Measurements from ENCODE around the gene ORC6. TPM values are rescaled to one million over a fixed set of nuclear protein-coding genes. Genes with fewer than 3 reads are reported as not detected.

The ORC6 gene
- total RNA-seq, 1 experiment from 2014 or later: 95.0 TPM

DNA sequence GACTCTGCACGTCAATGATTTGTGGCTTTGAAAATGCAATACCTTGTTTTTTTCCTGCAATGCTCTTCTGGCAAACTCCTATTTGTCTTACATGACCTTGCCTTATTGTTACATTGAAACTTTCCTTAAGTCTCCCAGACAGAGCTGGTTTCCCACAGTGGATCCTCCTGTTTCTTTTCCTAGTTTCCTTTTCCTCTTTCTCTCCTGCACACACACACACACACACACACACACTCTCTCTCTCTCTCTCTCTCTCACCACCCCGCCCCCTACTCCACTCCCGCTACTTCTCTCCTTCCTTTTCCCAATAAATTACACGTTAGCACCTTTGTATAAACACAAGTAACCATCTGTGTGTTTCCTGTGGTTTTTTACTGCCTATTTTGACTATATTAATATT, 2.3 kb downstream of the ORC6 start:
- Mint-ChIP-seq H3K27ac (peak overlapping the region in 2 of 3 experiments; percentile 15 to 21; a peak in 3 of 7 replicates), H3K4me3 (no peak overlapping the region)

More for the DNA sequence above, 2.3 kb downstream of the ORC6 start:
- H2BK20ac ChIP-seq (ENCODE audit: low read depth, low read length, poor library complexity, severe bottlenecking): no peak overlapping the region
- H3K14ac ChIP-seq (ENCODE audit: insufficient read depth, low read length): no peak overlapping the region
- no peak overlapping the region for H3K23ac ChIP-seq (ENCODE audit: insufficient read length, low read depth, low read length)
- H2BK5ac ChIP-seq (ENCODE audit: insufficient read length, low read length): no peak overlapping the region
- H2AFZ ChIP-seq (ENCODE audit: low read length): no peak overlapping the region
- no peaks in the 10 kb centered on the region for H4K20me1 ChIP-seq (ENCODE audit: control insufficient read depth, insufficient read depth, insufficient read length)
- H3K79me1 ChIP-seq (ENCODE audit: insufficient read depth, low read depth, low read length, poor library complexity, severe bottlenecking): no peaks in the 10 kb centered on the region
- no peak overlapping the region for H3K4ac ChIP-seq (ENCODE audit: low read depth, low read length)
- no peak overlapping the region for H4K5ac ChIP-seq (ENCODE audit: insufficient read length, low read depth, low read length)
- H2AK5ac ChIP-seq (ENCODE audit: insufficient read length, low read length): no peak overlapping the region
- no peak for TF ChIP-seq CTCF (conservative IDR thresholded peaks at IDR 0.05)
- H4K91ac ChIP-seq (ENCODE audit: insufficient read length, low read depth, low read length): no peak overlapping the region
- no peak for DNase-seq
- no peaks in the 10 kb centered on the region for H3K9me3 ChIP-seq (ENCODE audit: control insufficient read depth, low read depth, low read length)
- H3K4me1 ChIP-seq (ENCODE audit: insufficient read depth, low read length): no peaks in the 10 kb centered on the region; the same call in 1 of the 2 replicates
- Mint-ChIP-seq H3K4me1 (peaks cover 12 to 29% of the 10 kb centered on the region in 2 experiments), H3K27me3 (ENCODE audit: low read depth) (no peaks in the 10 kb centered on the region), H3K36me3 (ENCODE audit: insufficient read depth in 1 of 3, low read depth in 3 of 3) (peaks cover 42 to 56% (median 47%) of the 10 kb centered on the region in 3 experiments), H3K9me3 (no peaks in the 10 kb centered on the region)
- no peak overlapping the region for H3T11ph ChIP-seq (ENCODE audit: low read length)
- H3K23me2 ChIP-seq (ENCODE audit: insufficient read length, low read depth, low read length, poor library complexity, severe bottlenecking): peaks cover 3% of the 10 kb centered on the region
- H3K27me3 ChIP-seq (ENCODE audit: insufficient read depth, low read length): no peaks in the 10 kb centered on the region
- no peak overlapping the region for H4K8ac ChIP-seq (replicated peaks; ENCODE audit: insufficient read length, low read depth, low read length)
- H2BK120ac ChIP-seq (ENCODE audit: low read depth, low read length, poor library complexity, severe bottlenecking): no peak overlapping the region
- no peak overlapping the region for H3K18ac ChIP-seq (ENCODE audit: insufficient read length, low read depth, low read length)
- H2BK12ac ChIP-seq (ENCODE audit: insufficient read length, low read depth, low read length): no peak overlapping the region
- H3K79me2 ChIP-seq (ENCODE audit: insufficient read depth, low read length): peaks cover 29% of the 10 kb centered on the region; the same call in 1 of the 2 replicates
- H3K56ac ChIP-seq (ENCODE audit: insufficient read length, low read depth, low read length): no peak overlapping the region
- no CpG with 5 or more reads among the region's 4 CpGs for WGBS (ENCODE audit: extremely low coverage, insufficient read length, low lambda C conversion rate)
- peak overlapping the region; percentile 93 for H3K4me2 ChIP-seq (ENCODE audit: insufficient read depth, insufficient read length, low read length)
- H2BK15ac ChIP-seq (ENCODE audit: low read depth, low read length): no peak overlapping the region
- no peak overlapping the region for H3K27ac ChIP-seq (ENCODE audit: insufficient read length, low read depth, low read length)
- H3K9ac ChIP-seq (ENCODE audit: extremely low read depth, insufficient read length, low read length): no peak overlapping the region

All from H9 (cell line).